Measurements from ENCODE around the gene LRRC56.

LRRC56 gene

GRCh38 chr11:488992-489391, 48.3 kb upstream of the LRRC56 start:
- no peak overlapping the region for H2AFZ ChIP-seq
- no peaks in the 10 kb centered on the region for H3K9me3 ChIP-seq (ENCODE audit: control insufficient read depth, low read length)
- H3K27ac ChIP-seq: no peak overlapping the region
- H3K4me2 ChIP-seq (ENCODE audit: low read length): no peak overlapping the region
- peaks cover 3% of the 10 kb centered on the region for H3K79me2 ChIP-seq
- H3K36me3 ChIP-seq (ENCODE audit: control insufficient read depth, insufficient read depth, low read length): no peaks in the 10 kb centered on the region
- H3K9ac ChIP-seq: no peak overlapping the region
- H3K4me1 ChIP-seq: peaks cover 3% of the 10 kb centered on the region
- TF ChIP-seq CTCF (IDR thresholded peaks at IDR 0.05): no peak
- no peak overlapping the region for H3K4me3 ChIP-seq (ENCODE audit: low read depth, low read length)
- no peaks in the 10 kb centered on the region for H3K27me3 ChIP-seq (ENCODE audit: control insufficient read depth, insufficient read depth, low read length)

GRCh38 chr11:489610-490185, 47.6 kb upstream of the LRRC56 start:
- Histone ChIP-seq H3K27ac (no peak overlapping the region), H3K79me2 (no peaks in the 10 kb centered on the region), H3K9ac (no peak overlapping the region), H3K27me3 (ENCODE audit: control insufficient read depth, insufficient read depth, low read length) (no peaks in the 10 kb centered on the region), H3K4me2 (ENCODE audit: low read length) (no peak overlapping the region), H2AFZ (no peak overlapping the region), H3K36me3 (ENCODE audit: control insufficient read depth, insufficient read depth, low read length) (no peaks in the 10 kb centered on the region), H3K4me3 (ENCODE audit: low read depth, low read length) (no peak overlapping the region), H3K9me3 (ENCODE audit: control insufficient read depth, low read length) (no peaks in the 10 kb centered on the region), H3K4me1 (peaks cover 3% of the 10 kb centered on the region)
- no peak for TF ChIP-seq CTCF (IDR thresholded peaks at IDR 0.05)

- H3K79me2 ChIP-seq: no peaks in the 10 kb centered on the region
- no peak overlapping the region for H3K27ac ChIP-seq
- H3K36me3 ChIP-seq (ENCODE audit: control insufficient read depth, insufficient read depth, low read length): no peaks in the 10 kb centered on the region
- no peak for TF ChIP-seq CTCF (IDR thresholded peaks at IDR 0.05)
- H2AFZ ChIP-seq: no peak overlapping the region
- H3K9ac ChIP-seq: no peak overlapping the region
- H3K4me3 ChIP-seq (ENCODE audit: low read depth, low read length): no peak overlapping the region
- H3K4me1 ChIP-seq: peaks cover 3% of the 10 kb centered on the region
- no peaks in the 10 kb centered on the region for H3K9me3 ChIP-seq (ENCODE audit: control insufficient read depth, low read length)
- H3K4me2 ChIP-seq (ENCODE audit: low read length): no peak overlapping the region
- no peaks in the 10 kb centered on the region for H3K27me3 ChIP-seq (ENCODE audit: control insufficient read depth, insufficient read depth, low read length)
Observed at GRCh38 chr11:490186-490929, 47.0 kb upstream of the LRRC56 start.

GRCh38 chr11:490930-491260, 46.4 kb upstream of the LRRC56 start:
- no peak overlapping the region for H3K4me2 ChIP-seq (ENCODE audit: low read length)
- H3K4me1 ChIP-seq: peaks cover 3% of the 10 kb centered on the region
- H3K9ac ChIP-seq: no peak overlapping the region
- H3K36me3 ChIP-seq (ENCODE audit: control insufficient read depth, insufficient read depth, low read length): no peaks in the 10 kb centered on the region
- TF ChIP-seq CTCF (IDR thresholded peaks at IDR 0.05): no peak
- H3K27me3 ChIP-seq (ENCODE audit: control insufficient read depth, insufficient read depth, low read length): no peaks in the 10 kb centered on the region
- no peak overlapping the region for H2AFZ ChIP-seq
- no peak overlapping the region for H3K27ac ChIP-seq
- no peak overlapping the region for H3K4me3 ChIP-seq (ENCODE audit: low read depth, low read length)
- H3K79me2 ChIP-seq: no peaks in the 10 kb centered on the region
- no peaks in the 10 kb centered on the region for H3K9me3 ChIP-seq (ENCODE audit: control insufficient read depth, low read length)

GRCh38 chr11:491358-491757, 46.0 kb upstream of the LRRC56 start:
- no peaks in the 10 kb centered on the region for H3K27me3 ChIP-seq (ENCODE audit: control insufficient read depth, insufficient read depth, low read length)
- no peak overlapping the region for H3K27ac ChIP-seq
- H3K36me3 ChIP-seq (ENCODE audit: control insufficient read depth, insufficient read depth, low read length): no peaks in the 10 kb centered on the region
- no peaks in the 10 kb centered on the region for H3K79me2 ChIP-seq
- H3K4me1 ChIP-seq: peaks cover 3% of the 10 kb centered on the region
- no peak overlapping the region for H2AFZ ChIP-seq
- TF ChIP-seq CTCF (IDR thresholded peaks at IDR 0.05): no peak
- H3K4me3 ChIP-seq (ENCODE audit: low read depth, low read length): no peak overlapping the region
- no peak overlapping the region for H3K9ac ChIP-seq
- no peak overlapping the region for H3K4me2 ChIP-seq (ENCODE audit: low read length)
- no peaks in the 10 kb centered on the region for H3K9me3 ChIP-seq (ENCODE audit: control insufficient read depth, low read length)

Measured in parathyroid adenoma (tissue), 2 donors.